Spinal cord (tissue), 10 donors: ENCODE data around the gene SH3PXD2B. TPM values are rescaled to one million over a fixed set of nuclear protein-coding genes. Genes with fewer than 3 reads are reported as not detected.

Source experiments
- DNase-seq, 6 donors: peaks; one replicate each; pipeline versions ENCODE4 v3.0.0 to v3.0.0-alpha.2; 2013 to 2015; ENCODE audit warnings: low spot score in 6 of 6, low read depth in 4 of 6
- H3K27ac ChIP-seq: one replicate; pipeline ENCODE4 v1.5.1; 2013; ENCODE audit warnings: low read depth, low read length, control low read depth
- H3K27me3 ChIP-seq: one replicate; pipeline ENCODE4 v1.6.1; 2013; ENCODE audit warnings: low read length; ENCODE audit not compliant: control insufficient read depth, insufficient read depth
- H3K36me3 ChIP-seq: one replicate; pipeline ENCODE4 v1.6.1; 2013; ENCODE audit warnings: low read length; ENCODE audit not compliant: control insufficient read depth, insufficient read depth
- H3K4me1 ChIP-seq: one replicate; pipeline ENCODE4 v1.6.1; 2013; ENCODE audit warnings: low read length; ENCODE audit not compliant: control insufficient read depth, insufficient read depth
- H3K4me3 ChIP-seq: one replicate; pipeline ENCODE4 v1.5.1; 2013; ENCODE audit warnings: low read depth, low read length, control low read depth
- H3K9me3 ChIP-seq: one replicate; pipeline ENCODE4 v1.6.1; 2013; ENCODE audit warnings: low read length; ENCODE audit not compliant: control insufficient read depth, insufficient read depth
- WGBS: methylation state at CpG from one replicate; pipeline ENCODE4 v1.1.5; 2013; ENCODE audit warnings: missing lambda C conversion rate; ENCODE audit not compliant: insufficient coverage; 5-methylcytosine and 5-hydroxymethylcytosine counted together
- polyA plus RNA-seq, 2 donors: library from polyadenylated mRNA; unstranded; fragments of 120-200 nt; gene quantifications; one replicate each; pipeline ENCODE4 v1.2.1, GENCODE V29; 2013; ENCODE audit not compliant: insufficient read length in 2 of 2
- total RNA-seq, 2 donors: library from RNA; depleted of rRNA in 1 of 2; stranded (reverse); fragments of 120-200 nt in 1 of 2; fragments of >200 nt in 1 of 2; gene quantifications; one replicate each; pipeline versions ENCODE4 v1.2.3 to v1.2.4, GENCODE V29; 2013 to 2014
- donor health status: healthy.

SH3PXD2B gene
- total and polyA plus RNA-seq, 4 donors = 18.3 to 64.8 (median 42.5) TPM

GRCh38 chr5:172439785-172440477, 14.4 kb downstream of the SH3PXD2B start:
- H3K9me3 ChIP-seq = no peaks in the 10 kb centered on the region
- no peak for DNase-seq
- H3K4me1 ChIP-seq = peaks cover 68% of the 10 kb centered on the region
- no peak overlapping the region for H3K4me3 ChIP-seq
- 69% methylated on average over 14 of the region's 22 CpGs for WGBS
- H3K36me3 ChIP-seq = peaks cover 6% of the 10 kb centered on the region
- H3K27me3 ChIP-seq = no peaks in the 10 kb centered on the region
- H3K27ac ChIP-seq = peak overlapping the region; percentile 93

GRCh38 chr5:172438319-172438668, 16.0 kb downstream of the SH3PXD2B start:
- Histone ChIP-seq H3K27me3 (no peaks in the 10 kb centered on the region), H3K4me1 (peaks cover 69% of the 10 kb centered on the region), H3K4me3 (no peak overlapping the region), H3K9me3 (no peaks in the 10 kb centered on the region), H3K36me3 (peaks cover 6% of the 10 kb centered on the region), H3K27ac (peak overlapping the region; percentile 93)
- DNase-seq = peak in 3 of 6 donors; percentile 66 to 89 (median 86)
- 36% methylated on average over 6 of the region's 6 CpGs for WGBS

DNA sequence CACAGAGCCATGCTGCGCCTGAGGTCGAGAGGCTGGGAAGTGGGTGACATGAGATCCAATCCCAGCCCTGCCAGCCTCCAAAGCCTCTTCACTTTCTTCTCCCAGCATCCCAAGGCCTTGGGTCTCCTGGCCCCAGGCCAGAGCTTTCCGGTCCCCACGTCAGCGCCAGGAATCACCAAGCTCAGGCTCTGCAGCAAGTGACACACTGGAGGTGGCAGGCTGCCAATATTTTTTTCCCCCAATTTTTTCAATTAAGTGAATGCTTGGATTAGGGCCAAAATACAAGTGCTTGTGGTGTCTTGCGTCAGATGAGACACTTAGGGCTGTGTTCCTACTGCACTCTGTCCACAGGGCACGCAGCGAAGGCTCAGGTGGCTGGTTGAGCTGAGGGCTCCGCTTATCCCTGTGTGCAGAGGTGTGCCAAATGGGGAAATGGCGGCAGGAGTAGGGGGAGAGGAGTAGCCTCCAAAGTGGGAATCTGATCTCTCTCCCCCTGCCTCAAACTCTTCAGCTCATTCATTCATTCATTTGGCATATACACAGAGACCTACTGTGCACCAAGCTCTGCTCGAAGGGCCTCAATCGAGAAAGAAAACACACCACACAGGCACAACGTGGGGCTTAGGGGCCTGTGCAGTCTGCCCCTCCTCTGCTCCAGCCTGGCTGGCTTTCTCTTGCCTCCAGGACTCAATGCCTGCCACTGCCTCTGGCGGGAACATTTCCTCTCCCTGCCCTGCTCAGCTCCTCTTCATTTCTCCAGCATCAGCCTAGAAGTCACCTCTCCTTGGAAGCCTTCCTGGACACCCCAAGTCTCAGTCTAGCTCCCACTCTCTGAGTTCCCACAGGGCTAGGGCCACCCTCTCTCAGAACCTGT, 16.6 kb downstream of the SH3PXD2B start:
- Histone ChIP-seq H3K36me3 (peaks cover 6% of the 10 kb centered on the region), H3K27me3 (no peaks in the 10 kb centered on the region), H3K9me3 (no peaks in the 10 kb centered on the region), H3K4me3 (no peak overlapping the region), H3K4me1 (peaks cover 68% of the 10 kb centered on the region), H3K27ac (peak overlapping the region; percentile 93)
- DNase-seq = peak in 3 of 6 donors; percentile 72 to 94 (median 94)
- WGBS = 34% methylated on average over 11 of the region's 14 CpGs

DNA sequence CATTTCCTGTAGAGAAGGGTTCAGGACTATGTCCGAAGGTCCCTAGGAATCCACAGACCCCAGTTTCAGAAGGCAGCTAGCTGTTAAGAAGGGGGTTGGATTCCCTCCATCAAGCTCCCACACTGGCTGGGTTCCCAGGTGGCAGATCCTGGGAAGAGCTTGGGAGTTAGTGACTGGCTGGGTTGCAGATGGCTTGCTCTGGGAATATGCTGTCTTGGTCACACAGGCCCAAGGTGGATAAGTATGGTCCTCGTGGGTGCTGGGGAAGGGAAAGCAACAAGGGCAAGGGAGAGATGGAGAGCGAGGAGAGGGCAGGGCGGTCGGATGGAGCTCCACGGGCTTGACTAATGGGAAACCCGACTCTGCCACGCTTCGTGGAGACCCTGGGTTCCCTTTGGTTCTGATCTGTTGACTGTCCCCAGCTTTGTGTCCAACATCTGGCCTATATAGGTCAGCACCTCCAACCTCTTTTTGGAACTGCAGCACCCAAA, 17.4 kb downstream of the SH3PXD2B start:
- H3K27ac ChIP-seq = peak overlapping the region; percentile 93
- peak in 1 of 6 donors; percentile 84 for DNase-seq
- H3K9me3 ChIP-seq = no peaks in the 10 kb centered on the region
- 66% methylated on average over 9 of the region's 9 CpGs for WGBS
- no peaks in the 10 kb centered on the region for H3K27me3 ChIP-seq
- H3K4me3 ChIP-seq = no peak overlapping the region
- H3K4me1 ChIP-seq = peaks cover 75% of the 10 kb centered on the region
- peaks cover 6% of the 10 kb centered on the region for H3K36me3 ChIP-seq

DNA sequence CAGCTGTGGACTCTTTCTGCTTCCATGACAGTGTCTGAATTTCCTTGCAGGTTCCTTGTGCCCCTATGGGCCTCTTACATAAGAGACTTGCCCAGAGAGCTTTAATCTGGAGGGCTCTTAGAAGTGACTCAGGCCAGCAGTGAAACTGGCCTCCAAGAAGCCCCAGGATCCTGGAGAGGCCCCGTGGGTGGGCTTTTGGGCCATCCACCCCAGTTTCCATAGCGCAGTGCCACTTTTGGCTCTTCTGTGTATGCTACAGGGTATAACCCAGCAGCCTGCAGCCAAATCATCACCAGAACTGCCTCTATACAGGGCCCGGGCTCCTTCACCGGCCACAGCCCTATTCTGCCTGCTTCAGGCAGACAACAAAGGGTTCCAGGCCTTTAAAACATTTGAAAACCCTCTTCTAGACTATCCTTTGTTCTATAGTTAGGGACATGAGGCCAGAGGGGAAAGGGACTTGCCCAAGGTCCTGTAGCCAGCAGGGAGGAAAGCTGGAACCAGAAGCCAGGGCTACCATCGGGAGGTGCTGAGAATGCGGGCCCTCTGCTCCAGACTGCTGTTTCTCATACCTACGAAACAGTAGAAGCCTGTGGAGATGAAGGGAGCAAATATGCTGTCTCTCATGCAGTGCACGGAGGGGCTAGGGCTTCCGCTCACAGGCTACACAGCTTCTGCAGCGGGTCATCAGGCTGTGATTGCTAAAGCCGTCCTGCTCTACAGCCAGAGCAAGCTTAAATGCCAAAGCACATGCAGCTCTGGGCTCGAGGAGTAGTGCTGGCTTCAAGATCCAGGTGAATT, 18.0 kb downstream of the SH3PXD2B start:
- WGBS = 65% methylated on average over 12 of the region's 12 CpGs
- no peak for DNase-seq
- H3K4me3 ChIP-seq = no peak overlapping the region
- H3K27me3 ChIP-seq = no peaks in the 10 kb centered on the region
- H3K36me3 ChIP-seq = peaks cover 6% of the 10 kb centered on the region
- peaks cover 79% of the 10 kb centered on the region for H3K4me1 ChIP-seq
- H3K9me3 ChIP-seq = no peaks in the 10 kb centered on the region
- peak overlapping the region; percentile 93 for H3K27ac ChIP-seq

DNA sequence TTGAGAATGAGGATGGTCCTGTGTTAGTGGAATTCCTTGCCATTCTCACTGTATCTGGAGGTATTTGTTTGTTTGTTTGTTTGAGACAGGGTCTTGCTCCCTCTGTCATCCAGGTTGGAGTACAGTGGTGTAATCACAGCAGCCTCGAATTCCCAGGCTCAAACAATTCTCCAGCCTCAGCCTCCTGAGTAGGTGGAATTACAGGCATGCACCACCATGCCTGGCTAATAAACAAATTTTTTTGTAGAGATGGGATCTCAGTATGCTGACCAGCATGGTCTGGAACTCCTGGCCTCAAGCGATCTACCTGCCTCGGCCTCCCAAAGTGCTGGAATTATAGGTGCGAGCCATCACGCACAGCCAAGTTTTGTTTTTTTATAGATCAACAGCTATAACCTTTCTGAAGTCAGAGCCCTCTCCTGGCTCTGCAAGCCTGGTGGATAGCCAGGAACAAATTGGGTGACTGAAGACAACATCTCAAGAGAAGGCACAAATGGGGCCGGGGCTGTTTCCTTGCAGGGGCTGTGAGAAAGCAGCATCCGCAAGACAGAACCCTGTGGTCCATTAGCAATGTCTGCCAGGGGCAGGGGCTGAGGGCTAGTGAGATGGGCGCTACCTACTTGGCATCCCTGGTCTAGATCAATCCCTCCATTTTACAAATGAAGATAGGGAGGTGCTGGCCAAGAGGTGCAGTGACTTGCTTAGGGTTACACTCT, 18.8 kb downstream of the SH3PXD2B start:
- peak overlapping the region; percentile 4 for H3K27ac ChIP-seq
- H3K27me3 ChIP-seq = no peaks in the 10 kb centered on the region
- DNase-seq = no peak
- WGBS = 98% methylated on average over 5 of the region's 8 CpGs
- H3K36me3 ChIP-seq = peaks cover 6% of the 10 kb centered on the region
- H3K4me1 ChIP-seq = peaks cover 84% of the 10 kb centered on the region
- H3K4me3 ChIP-seq = no peak overlapping the region
- H3K9me3 ChIP-seq = no peaks in the 10 kb centered on the region

- peaks cover 3% of the 10 kb centered on the region for H3K36me3 ChIP-seq
- no peak for DNase-seq
- H3K4me1 ChIP-seq = peaks cover 84% of the 10 kb centered on the region
- no peaks in the 10 kb centered on the region for H3K9me3 ChIP-seq
- no peak overlapping the region for H3K4me3 ChIP-seq
- 73% methylated on average over 1 of the region's 7 CpGs for WGBS
- no peaks in the 10 kb centered on the region for H3K27me3 ChIP-seq
- peak overlapping the region; percentile 86 for H3K27ac ChIP-seq
Observed at GRCh38 chr5:172434251-172434650, 20.1 kb downstream of the SH3PXD2B start.

DNA sequence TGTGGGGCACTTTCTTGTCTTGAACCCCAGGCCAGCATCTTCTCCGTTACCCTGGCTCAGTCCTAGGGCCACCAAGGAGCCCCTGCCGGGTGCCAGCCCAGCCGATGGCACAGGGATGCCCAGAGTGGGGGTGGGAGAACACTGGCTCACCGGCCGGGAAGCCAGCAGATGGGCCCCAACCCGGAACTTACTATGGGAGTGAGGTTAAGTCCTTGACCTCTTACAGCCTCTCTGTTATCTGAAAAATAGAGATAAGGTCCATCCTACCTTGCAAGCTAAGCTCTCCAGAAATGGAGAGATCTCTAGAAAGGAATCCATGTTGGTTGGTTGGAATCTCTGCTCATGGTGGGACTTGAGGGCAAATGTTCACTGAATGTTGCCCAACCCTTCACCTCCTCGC, 20.8 kb downstream of the SH3PXD2B start:
- WGBS = 100% methylated on average over 1 of the region's 7 CpGs
- Histone ChIP-seq H3K27me3 (no peaks in the 10 kb centered on the region), H3K4me3 (no peak overlapping the region), H3K36me3 (peaks cover 3% of the 10 kb centered on the region), H3K9me3 (no peaks in the 10 kb centered on the region), H3K27ac (peak overlapping the region; percentile 86), H3K4me1 (peaks cover 84% of the 10 kb centered on the region)
- no peak for DNase-seq

DNA sequence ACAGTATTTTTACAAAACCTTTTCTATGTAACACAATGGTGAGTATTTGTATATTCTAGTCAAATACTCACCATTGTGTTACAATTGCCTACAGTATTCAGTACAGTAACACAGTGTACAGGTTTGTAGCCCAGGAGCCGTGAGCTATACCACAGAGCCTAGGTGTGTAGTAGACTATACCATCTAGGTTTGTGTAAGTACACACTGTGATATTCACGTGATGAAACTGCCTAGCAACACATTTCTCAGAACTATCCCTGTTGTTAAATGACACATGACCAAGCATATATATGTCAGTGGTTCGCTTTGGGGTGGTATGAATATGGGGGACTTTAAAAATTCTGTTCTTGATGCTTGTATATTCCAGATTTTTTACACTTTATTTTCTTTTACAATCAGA, 21.3 kb downstream of the SH3PXD2B start:
- WGBS = no CpG with 5 or more reads among the region's 3 CpGs
- no peak overlapping the region for H3K4me3 ChIP-seq
- H3K9me3 ChIP-seq = no peaks in the 10 kb centered on the region
- peaks cover 3% of the 10 kb centered on the region for H3K36me3 ChIP-seq
- H3K27me3 ChIP-seq = no peaks in the 10 kb centered on the region
- H3K4me1 ChIP-seq = peaks cover 80% of the 10 kb centered on the region
- H3K27ac ChIP-seq = no peak overlapping the region
- DNase-seq = no peak
